Measurements from ENCODE around the gene ATP11C.
A peak's percentile ranks its signal among the peaks of the same experiment; 100 is the strongest.

Gene ATP11C

DNA sequence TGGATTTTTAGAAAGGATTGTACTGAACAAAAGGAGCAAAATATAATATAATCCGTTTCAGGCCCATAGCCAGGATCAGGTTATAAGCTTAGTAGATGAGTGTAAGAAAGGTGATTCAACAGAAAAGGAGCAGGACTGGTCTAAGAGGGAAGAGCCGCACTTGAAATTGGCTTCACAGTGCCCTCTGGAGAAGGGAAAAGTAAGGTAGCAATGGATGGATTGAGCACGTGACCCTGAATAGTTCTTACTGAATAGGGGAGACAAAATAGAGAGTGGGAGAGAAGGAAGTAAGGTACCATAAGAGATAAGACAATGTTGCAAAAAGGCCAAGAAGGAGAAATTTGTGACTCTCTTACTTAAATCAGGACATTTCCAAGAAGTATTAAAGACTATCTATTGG is 16.9 kb upstream of the ATP11C start:
- H3K4me3 ChIP-seq (ENCODE audit: low read depth in 1 of 2, low read length in 2 of 2), result no peak overlapping the region
- H3K9me3 ChIP-seq (ENCODE audit: control insufficient read depth in 1 of 2, low read length in 2 of 2), result no peaks in the 10 kb centered on the region
- H3K27ac ChIP-seq (ENCODE audit: low read length), result no peak overlapping the region
- no peaks in the 10 kb centered on the region for H3K27me3 ChIP-seq (ENCODE audit: low read depth, low read length)
- H3K4me1 ChIP-seq (ENCODE audit: control insufficient read depth in 1 of 2, insufficient read depth in 2 of 2, low read length in 2 of 2), result no peaks in the 10 kb centered on the region
- no peaks in the 10 kb centered on the region for H3K36me3 ChIP-seq (ENCODE audit: control insufficient read depth in 1 of 2, insufficient read depth in 2 of 2, low read length in 2 of 2)

- no peak overlapping the region for H3K4me3 ChIP-seq (ENCODE audit: low read depth in 1 of 2, low read length in 2 of 2)
Observed at GRCh38 chrX:139945075-139945474, 12.2 kb upstream of the ATP11C start.

GRCh38 chrX:139936259-139936658 is 3.4 kb upstream of the ATP11C start:
- Histone ChIP-seq H3K9me3 (ENCODE audit: control insufficient read depth in 1 of 2, low read length in 2 of 2) (no peaks in the 10 kb centered on the region), H3K4me3 (ENCODE audit: low read depth in 1 of 2, low read length in 2 of 2) (no peak overlapping the region), H3K36me3 (ENCODE audit: control insufficient read depth in 1 of 2, insufficient read depth in 2 of 2, low read length in 2 of 2) (no peaks in the 10 kb centered on the region), H3K27ac (ENCODE audit: low read length) (no peak overlapping the region), H3K4me1 (ENCODE audit: control insufficient read depth in 1 of 2, insufficient read depth in 2 of 2, low read length in 2 of 2) (no peaks in the 10 kb centered on the region), H3K27me3 (ENCODE audit: low read depth, low read length) (no peaks in the 10 kb centered on the region)

More at GRCh38 chrX:139945075-139945474, 12.2 kb upstream of the ATP11C start:
- H3K9me3 ChIP-seq (ENCODE audit: control insufficient read depth in 1 of 2, low read length in 2 of 2), result no peaks in the 10 kb centered on the region
- H3K27me3 ChIP-seq (ENCODE audit: low read depth, low read length), result no peaks in the 10 kb centered on the region
- H3K4me1 ChIP-seq (ENCODE audit: control insufficient read depth in 1 of 2, insufficient read depth in 2 of 2, low read length in 2 of 2), result no peaks in the 10 kb centered on the region
- H3K27ac ChIP-seq (ENCODE audit: low read length), result no peak overlapping the region
- H3K36me3 ChIP-seq (ENCODE audit: control insufficient read depth in 1 of 2, insufficient read depth in 2 of 2, low read length in 2 of 2), result no peaks in the 10 kb centered on the region

- Histone ChIP-seq H3K27ac (ENCODE audit: low read length) (peak overlapping the region; percentile 92), H3K4me1 (ENCODE audit: control insufficient read depth in 1 of 2, insufficient read depth in 2 of 2, low read length in 2 of 2) (peaks cover 0 to 7% of the 10 kb centered on the region in 2 donors), H3K36me3 (ENCODE audit: control insufficient read depth in 1 of 2, insufficient read depth in 2 of 2, low read length in 2 of 2) (no peaks in the 10 kb centered on the region), H3K9me3 (ENCODE audit: control insufficient read depth in 1 of 2, low read length in 2 of 2) (no peaks in the 10 kb centered on the region), H3K4me3 (ENCODE audit: low read depth in 1 of 2, low read length in 2 of 2) (peak overlapping the region; percentile 65 to 70), H3K27me3 (ENCODE audit: low read depth, low read length) (no peaks in the 10 kb centered on the region)
Observed at GRCh38 chrX:139933904-139934303, 1.1 kb upstream of the ATP11C start.

DNA sequence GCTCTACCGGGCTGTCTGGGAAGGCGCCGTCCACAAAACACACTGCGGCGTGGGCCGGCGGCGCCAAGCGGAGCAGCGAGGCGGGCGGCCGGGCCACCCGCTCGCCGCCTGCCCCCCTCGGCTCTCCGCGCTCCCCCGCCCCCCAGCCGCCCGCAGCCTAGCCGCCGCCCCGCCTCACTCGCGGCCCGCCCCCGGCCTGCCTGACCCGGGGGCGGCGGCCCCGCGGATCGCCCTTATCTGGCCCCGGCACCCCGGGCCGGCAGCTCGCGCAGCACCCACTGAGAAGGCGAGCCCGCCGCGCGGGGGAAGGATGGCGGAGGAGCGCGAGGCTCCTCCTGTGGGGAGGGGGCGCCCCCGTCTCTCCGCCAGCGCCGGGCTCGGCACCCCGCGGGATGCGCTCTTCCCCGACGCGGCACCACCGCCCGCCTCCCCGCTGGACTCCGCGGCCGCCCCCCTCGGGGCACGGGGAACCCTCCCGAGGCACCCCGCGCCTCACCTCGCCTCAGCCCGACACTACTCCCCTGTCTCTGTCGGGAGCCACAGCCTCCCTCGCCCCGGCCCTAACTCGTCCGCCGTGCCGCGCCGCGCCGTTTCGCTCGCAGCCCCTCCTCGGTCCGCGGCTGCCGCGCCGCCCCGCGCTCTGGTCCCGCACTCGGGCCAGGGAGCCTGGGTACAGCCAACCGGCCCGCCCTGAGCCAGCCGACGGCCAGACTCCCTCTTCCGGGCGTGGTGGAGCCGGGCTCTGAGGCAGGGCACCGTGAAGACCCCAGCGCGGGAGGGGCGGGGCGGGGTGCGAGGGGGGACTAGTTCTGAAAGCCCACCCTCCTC is 566 bp downstream of the ATP11C start:
- Histone ChIP-seq H3K4me3 (ENCODE audit: low read depth in 1 of 2, low read length in 2 of 2) (peak overlapping the region; percentile 70 to 71), H3K27ac (ENCODE audit: low read length) (peak overlapping the region; percentile 45), H3K4me1 (ENCODE audit: control insufficient read depth in 1 of 2, insufficient read depth in 2 of 2, low read length in 2 of 2) (peaks cover 0 to 7% of the 10 kb centered on the region in 2 donors), H3K9me3 (ENCODE audit: control insufficient read depth in 1 of 2, low read length in 2 of 2) (no peaks in the 10 kb centered on the region), H3K27me3 (ENCODE audit: low read depth, low read length) (no peaks in the 10 kb centered on the region), H3K36me3 (ENCODE audit: control insufficient read depth in 1 of 2, insufficient read depth in 2 of 2, low read length in 2 of 2) (no peaks in the 10 kb centered on the region)

GRCh38 chrX:139931646-139932072 is 1.2 kb downstream of the ATP11C start:
- peaks cover 0 to 7% of the 10 kb centered on the region in 2 donors for H3K4me1 ChIP-seq (ENCODE audit: control insufficient read depth in 1 of 2, insufficient read depth in 2 of 2, low read length in 2 of 2)
- H3K27ac ChIP-seq (ENCODE audit: low read length), result no peak overlapping the region
- H3K36me3 ChIP-seq (ENCODE audit: control insufficient read depth in 1 of 2, insufficient read depth in 2 of 2, low read length in 2 of 2), result no peaks in the 10 kb centered on the region
- H3K9me3 ChIP-seq (ENCODE audit: control insufficient read depth in 1 of 2, low read length in 2 of 2), result no peaks in the 10 kb centered on the region
- H3K27me3 ChIP-seq (ENCODE audit: low read depth, low read length), result no peaks in the 10 kb centered on the region
- peak overlapping the region; percentile 70 to 71 for H3K4me3 ChIP-seq (ENCODE audit: low read depth in 1 of 2, low read length in 2 of 2)

- Histone ChIP-seq H3K4me3 (ENCODE audit: low read depth in 1 of 2, low read length in 2 of 2) (peak overlapping the region; percentile 70 to 71), H3K36me3 (ENCODE audit: control insufficient read depth in 1 of 2, insufficient read depth in 2 of 2, low read length in 2 of 2) (no peaks in the 10 kb centered on the region), H3K4me1 (ENCODE audit: control insufficient read depth in 1 of 2, insufficient read depth in 2 of 2, low read length in 2 of 2) (peaks cover 0 to 7% of the 10 kb centered on the region in 2 donors), H3K9me3 (ENCODE audit: control insufficient read depth in 1 of 2, low read length in 2 of 2) (no peaks in the 10 kb centered on the region), H3K27me3 (ENCODE audit: low read depth, low read length) (no peaks in the 10 kb centered on the region), H3K27ac (ENCODE audit: low read length) (no peak overlapping the region)
Observed at GRCh38 chrX:139930916-139931645, 1.8 kb downstream of the ATP11C start.

DNA sequence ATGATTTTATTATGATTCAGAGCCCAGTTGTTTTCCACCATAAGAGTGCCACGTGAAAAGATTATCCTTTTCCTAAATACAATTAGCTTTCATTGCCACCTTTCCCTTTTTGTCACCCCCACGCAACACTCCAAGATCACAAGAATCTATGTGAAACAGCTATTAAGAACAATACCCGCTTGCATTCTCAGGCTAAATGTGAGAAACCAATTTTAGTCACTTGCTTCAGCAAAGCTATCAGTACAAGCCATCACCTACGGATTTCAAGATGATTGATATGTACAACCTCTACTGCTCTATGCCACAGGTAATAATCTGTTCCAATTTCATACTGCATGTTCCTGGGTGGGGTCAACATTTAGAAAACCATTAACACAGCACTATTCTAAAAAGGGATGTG is 2.5 kb downstream of the ATP11C start:
- Histone ChIP-seq H3K36me3 (ENCODE audit: control insufficient read depth in 1 of 2, insufficient read depth in 2 of 2, low read length in 2 of 2) (no peaks in the 10 kb centered on the region), H3K4me1 (ENCODE audit: control insufficient read depth in 1 of 2, insufficient read depth in 2 of 2, low read length in 2 of 2) (peaks cover 0 to 7% of the 10 kb centered on the region in 2 donors), H3K27me3 (ENCODE audit: low read depth, low read length) (no peaks in the 10 kb centered on the region), H3K4me3 (ENCODE audit: low read depth in 1 of 2, low read length in 2 of 2) (peak overlapping the region in 1 of 2 donors; percentile 71), H3K9me3 (ENCODE audit: control insufficient read depth in 1 of 2, low read length in 2 of 2) (no peaks in the 10 kb centered on the region), H3K27ac (ENCODE audit: low read length) (no peak overlapping the region)

DNA sequence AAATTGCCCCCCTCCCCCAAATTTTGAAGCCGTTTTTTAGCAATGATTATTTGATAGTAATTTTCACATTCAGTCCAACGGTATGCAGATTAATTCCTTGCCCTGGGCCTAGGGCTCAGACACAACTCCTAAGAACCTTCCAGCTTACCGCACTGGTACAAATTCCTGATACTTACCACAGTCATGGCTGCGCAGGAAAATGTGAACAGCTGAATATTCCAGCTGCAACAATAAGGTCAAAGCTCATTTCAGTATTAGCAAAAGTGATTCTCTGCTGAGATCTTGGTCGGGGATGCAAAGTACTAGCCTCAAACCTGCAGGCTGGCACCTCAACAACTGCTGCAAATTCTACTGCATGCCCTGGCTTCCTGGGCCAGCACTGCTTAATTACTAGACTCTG is 3.0 kb downstream of the ATP11C start:
- no peaks in the 10 kb centered on the region for H3K9me3 ChIP-seq (ENCODE audit: control insufficient read depth in 1 of 2, low read length in 2 of 2)
- no peak overlapping the region for H3K4me3 ChIP-seq (ENCODE audit: low read depth in 1 of 2, low read length in 2 of 2)
- H3K27ac ChIP-seq (ENCODE audit: low read length), result no peak overlapping the region
- peaks cover 0 to 7% of the 10 kb centered on the region in 2 donors for H3K4me1 ChIP-seq (ENCODE audit: control insufficient read depth in 1 of 2, insufficient read depth in 2 of 2, low read length in 2 of 2)
- no peaks in the 10 kb centered on the region for H3K27me3 ChIP-seq (ENCODE audit: low read depth, low read length)
- no peaks in the 10 kb centered on the region for H3K36me3 ChIP-seq (ENCODE audit: control insufficient read depth in 1 of 2, insufficient read depth in 2 of 2, low read length in 2 of 2)

- Histone ChIP-seq H3K4me1 (ENCODE audit: control insufficient read depth in 1 of 2, insufficient read depth in 2 of 2, low read length in 2 of 2) (no peaks in the 10 kb centered on the region), H3K4me3 (ENCODE audit: low read depth in 1 of 2, low read length in 2 of 2) (no peak overlapping the region), H3K27me3 (ENCODE audit: low read depth, low read length) (no peaks in the 10 kb centered on the region), H3K36me3 (ENCODE audit: control insufficient read depth in 1 of 2, insufficient read depth in 2 of 2, low read length in 2 of 2) (no peaks in the 10 kb centered on the region), H3K9me3 (ENCODE audit: control insufficient read depth in 1 of 2, low read length in 2 of 2) (no peaks in the 10 kb centered on the region), H3K27ac (ENCODE audit: low read length) (no peak overlapping the region)
Observed at GRCh38 chrX:139924696-139925095, 8.2 kb downstream of the ATP11C start.

DNA sequence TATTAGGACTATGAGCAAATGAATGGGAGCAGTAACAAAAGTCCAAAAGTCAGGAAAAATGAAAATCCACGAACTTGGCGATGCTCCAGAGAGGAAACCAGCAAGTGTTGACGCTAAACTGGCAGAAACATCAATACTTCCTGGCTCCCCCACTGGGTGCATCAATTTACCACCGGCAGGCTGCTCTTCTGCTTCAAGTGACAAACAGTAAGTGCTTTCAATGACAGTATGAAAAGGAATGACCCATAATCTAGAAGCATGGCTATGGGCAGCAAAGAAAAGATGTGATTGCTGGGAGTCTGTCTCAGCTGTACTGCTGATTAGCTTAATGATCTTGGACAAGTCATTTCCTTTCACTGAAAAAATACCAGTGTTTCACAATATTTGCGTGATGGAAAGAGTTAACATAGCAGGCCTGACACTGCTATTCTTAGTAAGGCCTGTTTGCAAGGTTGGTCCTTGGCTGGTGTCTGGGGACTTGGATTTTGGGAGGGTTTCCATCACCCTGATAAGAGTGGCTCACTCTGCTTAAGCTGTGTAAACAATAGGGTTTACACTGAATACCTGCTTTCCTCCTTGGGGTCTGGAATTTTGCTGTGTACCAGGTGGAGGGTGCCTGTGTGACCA is 8.7 kb downstream of the ATP11C start:
- Histone ChIP-seq H3K36me3 (ENCODE audit: control insufficient read depth in 1 of 2, insufficient read depth in 2 of 2, low read length in 2 of 2) (no peaks in the 10 kb centered on the region), H3K4me3 (ENCODE audit: low read depth in 1 of 2, low read length in 2 of 2) (no peak overlapping the region), H3K27me3 (ENCODE audit: low read depth, low read length) (no peaks in the 10 kb centered on the region), H3K9me3 (ENCODE audit: control insufficient read depth in 1 of 2, low read length in 2 of 2) (no peaks in the 10 kb centered on the region), H3K27ac (ENCODE audit: low read length) (no peak overlapping the region), H3K4me1 (ENCODE audit: control insufficient read depth in 1 of 2, insufficient read depth in 2 of 2, low read length in 2 of 2) (no peaks in the 10 kb centered on the region)
